Panc1 (cell line): ENCODE results near the gene FGG. TPM values are rescaled to one million over a fixed set of nuclear protein-coding genes. Genes with fewer than 3 reads are reported as not detected.

Source experiments
- ATAC-seq: fragments of 200-7000 bp; cut with Tn5 transposase; 2 replicates; pipeline ENCODE4 v1.9.1; 2020; ENCODE audit warnings: mild to moderate bottlenecking, moderate library complexity
- BruUV-seq: library from RNA; stranded (reverse); fragments of 400-500 nt; replicated peaks from 2 replicates; lab custom pipeline; 2021; lab: Mats Ljungman, UMichigan
- CTCF ChIA-PET: fragments of 300-600 bp; sonication (Branson Sonifier 250); formaldehyde crosslinking; loops from one replicate; lab custom pipeline; 2022; ENCODE audit warnings: antibody characterized with exemption; lab: Charles Lee
- POLR2A ChIA-PET: fragments of 300-600 bp; sonication (Branson Sonifier 250); formaldehyde crosslinking; loops from one replicate; lab custom pipeline; 2022; ENCODE audit warnings: antibody characterized with exemption; lab: Charles Lee
- DNase-seq: peaks from one replicate; pipeline ENCODE4 v3.0.0-alpha.2; 2010; ENCODE audit warnings: low read depth, low spot score
- H3K27ac ChIP-seq: 2 replicates; pipeline ENCODE4 v1.5.1; 2011; ENCODE audit warnings: mild to moderate bottlenecking, low read length, inconsistent platforms
- H3K27me3 ChIP-seq: fragments of 200-500 bp; sonication (Bioruptor generic); 2 replicates; pipeline ENCODE4 v1.6.0; 2014; ENCODE audit warnings: low read length, inconsistent platforms; ENCODE audit not compliant: control insufficient read depth, insufficient read depth
- H3K36me3 ChIP-seq: fragments of 200-500 bp; sonication (Bioruptor generic); 2 replicates; pipeline ENCODE4 v1.5.1; 2014; ENCODE audit warnings: inconsistent platforms, mild to moderate bottlenecking, low read length, moderate library complexity; ENCODE audit not compliant: control insufficient read depth, insufficient read depth
- H3K4me1 ChIP-seq: 2 replicates; pipeline ENCODE4 v1.5.1; 2011; ENCODE audit warnings: inconsistent platforms, mild to moderate bottlenecking, low read length, moderate library complexity; ENCODE audit not compliant: control insufficient read depth, insufficient read depth
- H3K4me3 ChIP-seq, 2 experiments: 2 replicates each; pipeline ENCODE4 v1.5.1; 2011 to 2012; ENCODE audit warnings: low read depth in 2 of 2, low read length in 2 of 2, mild to moderate bottlenecking in 2 of 2, inconsistent platforms in 1 of 2, moderate library complexity in 1 of 2
- H3K9me3 ChIP-seq: fragments of 200-500 bp; sonication (Bioruptor generic); 2 replicates; pipeline ENCODE4 v1.5.1; 2014; ENCODE audit warnings: low read depth, mild to moderate bottlenecking, inconsistent platforms, low read length, moderate library complexity; ENCODE audit not compliant: control insufficient read depth, insufficient read depth
- POLR2AphosphoS5 ChIP-seq: IDR thresholded peaks from 2 replicates; pipeline ENCODE4 v1.6.1; 2012; ENCODE audit warnings: mild to moderate bottlenecking, low read depth, low read length, moderate library complexity
- SIN3A ChIP-seq: IDR thresholded peaks from 2 replicates; pipeline ENCODE4 v1.6.1; 2012; ENCODE audit warnings: low read depth, mild to moderate bottlenecking, low read length, moderate library complexity, borderline replicate concordance; ENCODE audit not compliant: insufficient read depth
- TCF7L2 ChIP-seq: IDR thresholded peaks from 2 replicates; pipeline ENCODE4 v1.6.1; 2011; ENCODE audit warnings: mild to moderate bottlenecking, low read depth, low read length, inconsistent platforms
- in situ Hi-C: cut with HindIII; loops from 2 replicates; pipeline ENCODE4 v1.10.0; 2016; ENCODE audit warnings: low sequenced_read_pairs, low pct_unique_long_range_greater_than_20kb
- intact Hi-C: fragments of 100-400 bp; cut with micrococcal nuclease; formaldehyde crosslinking; loops from one replicate; pipeline ENCODE4 v1.10.0; 2022; ENCODE audit not compliant: unreplicated experiment
- total RNA-seq: library from RNA; stranded (reverse); gene quantifications from one replicate; pipeline ENCODE4 v1.2.1, GENCODE V29; 2021; ENCODE audit not compliant: unreplicated experiment
- TF ChIP-seq, protein P1 (sequence below): fragments of 450-650 bp; IDR thresholded peaks from 2 replicates; pipeline ENCODE4 v1.5.1; 2017; ENCODE audit warnings: mild to moderate bottlenecking
- TF ChIP-seq, protein P2 (sequence below), 2 experiments: IDR thresholded peaks; 2 replicates each; pipeline ENCODE4 v1.6.1; 2011 to 2012; ENCODE audit warnings: low read depth in 2 of 2, control low read depth in 1 of 2, low read length in 1 of 2, mild to moderate bottlenecking in 1 of 2, moderate library complexity in 1 of 2; ENCODE audit not compliant: insufficient read depth in 1 of 2

The FGG gene
- total RNA-seq, 1 experiment from 2014 or later: 1.8 TPM

DNA sequence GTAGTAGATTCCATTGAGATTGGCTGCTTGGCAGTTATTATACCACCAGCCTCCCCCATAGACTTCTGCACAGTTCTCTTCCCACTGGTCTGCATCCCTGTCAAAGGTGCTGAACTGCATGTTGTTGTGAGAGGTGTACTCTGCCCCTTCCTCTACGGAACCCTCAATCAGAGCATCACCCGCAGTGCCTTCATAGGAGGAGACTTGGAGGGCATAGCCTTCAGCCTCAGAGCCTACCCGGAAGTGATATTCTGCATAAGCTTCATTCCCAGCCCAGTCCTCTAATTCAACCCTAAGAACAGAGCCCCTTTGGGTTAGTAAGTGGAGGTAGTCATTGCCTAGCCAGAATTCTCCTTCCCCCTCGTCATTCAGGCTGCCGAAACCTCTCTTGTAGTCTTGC lies 28.2 kb downstream of the FGG start:
- H3K9me3 ChIP-seq: no peaks in the 10 kb centered on the region
- H3K4me1 ChIP-seq: no peaks in the 10 kb centered on the region
- in situ Hi-C loops (no loop called here), intact Hi-C loops (no loop called here)
- TF ChIP-seq TCF7L2: no peak
- TF ChIP-seq, protein P1, sequence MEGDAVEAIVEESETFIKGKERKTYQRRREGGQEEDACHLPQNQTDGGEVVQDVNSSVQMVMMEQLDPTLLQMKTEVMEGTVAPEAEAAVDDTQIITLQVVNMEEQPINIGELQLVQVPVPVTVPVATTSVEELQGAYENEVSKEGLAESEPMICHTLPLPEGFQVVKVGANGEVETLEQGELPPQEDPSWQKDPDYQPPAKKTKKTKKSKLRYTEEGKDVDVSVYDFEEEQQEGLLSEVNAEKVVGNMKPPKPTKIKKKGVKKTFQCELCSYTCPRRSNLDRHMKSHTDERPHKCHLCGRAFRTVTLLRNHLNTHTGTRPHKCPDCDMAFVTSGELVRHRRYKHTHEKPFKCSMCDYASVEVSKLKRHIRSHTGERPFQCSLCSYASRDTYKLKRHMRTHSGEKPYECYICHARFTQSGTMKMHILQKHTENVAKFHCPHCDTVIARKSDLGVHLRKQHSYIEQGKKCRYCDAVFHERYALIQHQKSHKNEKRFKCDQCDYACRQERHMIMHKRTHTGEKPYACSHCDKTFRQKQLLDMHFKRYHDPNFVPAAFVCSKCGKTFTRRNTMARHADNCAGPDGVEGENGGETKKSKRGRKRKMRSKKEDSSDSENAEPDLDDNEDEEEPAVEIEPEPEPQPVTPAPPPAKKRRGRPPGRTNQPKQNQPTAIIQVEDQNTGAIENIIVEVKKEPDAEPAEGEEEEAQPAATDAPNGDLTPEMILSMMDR: no peak
- no peak for TF ChIP-seq SIN3A
- TF ChIP-seq, protein P2, sequence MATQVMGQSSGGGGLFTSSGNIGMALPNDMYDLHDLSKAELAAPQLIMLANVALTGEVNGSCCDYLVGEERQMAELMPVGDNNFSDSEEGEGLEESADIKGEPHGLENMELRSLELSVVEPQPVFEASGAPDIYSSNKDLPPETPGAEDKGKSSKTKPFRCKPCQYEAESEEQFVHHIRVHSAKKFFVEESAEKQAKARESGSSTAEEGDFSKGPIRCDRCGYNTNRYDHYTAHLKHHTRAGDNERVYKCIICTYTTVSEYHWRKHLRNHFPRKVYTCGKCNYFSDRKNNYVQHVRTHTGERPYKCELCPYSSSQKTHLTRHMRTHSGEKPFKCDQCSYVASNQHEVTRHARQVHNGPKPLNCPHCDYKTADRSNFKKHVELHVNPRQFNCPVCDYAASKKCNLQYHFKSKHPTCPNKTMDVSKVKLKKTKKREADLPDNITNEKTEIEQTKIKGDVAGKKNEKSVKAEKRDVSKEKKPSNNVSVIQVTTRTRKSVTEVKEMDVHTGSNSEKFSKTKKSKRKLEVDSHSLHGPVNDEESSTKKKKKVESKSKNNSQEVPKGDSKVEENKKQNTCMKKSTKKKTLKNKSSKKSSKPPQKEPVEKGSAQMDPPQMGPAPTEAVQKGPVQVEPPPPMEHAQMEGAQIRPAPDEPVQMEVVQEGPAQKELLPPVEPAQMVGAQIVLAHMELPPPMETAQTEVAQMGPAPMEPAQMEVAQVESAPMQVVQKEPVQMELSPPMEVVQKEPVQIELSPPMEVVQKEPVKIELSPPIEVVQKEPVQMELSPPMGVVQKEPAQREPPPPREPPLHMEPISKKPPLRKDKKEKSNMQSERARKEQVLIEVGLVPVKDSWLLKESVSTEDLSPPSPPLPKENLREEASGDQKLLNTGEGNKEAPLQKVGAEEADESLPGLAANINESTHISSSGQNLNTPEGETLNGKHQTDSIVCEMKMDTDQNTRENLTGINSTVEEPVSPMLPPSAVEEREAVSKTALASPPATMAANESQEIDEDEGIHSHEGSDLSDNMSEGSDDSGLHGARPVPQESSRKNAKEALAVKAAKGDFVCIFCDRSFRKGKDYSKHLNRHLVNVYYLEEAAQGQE (IDR thresholded peaks at IDR 0.05; ENCODE audit: insufficient read depth in 1 of 2, low read depth in 2 of 2, low read length in 1 of 2): no peak
- no peak for TF ChIP-seq POLR2AphosphoS5
- no peaks in the 10 kb centered on the region for H3K27me3 ChIP-seq
- no peak overlapping the region for H3K4me3 ChIP-seq
- no TSS peak for BruUV-seq
- ATAC-seq (no peak), DNase-seq (no peak)
- CTCF ChIA-PET: no interaction called here
- H3K27ac ChIP-seq: no peak overlapping the region
- no peaks in the 10 kb centered on the region for H3K36me3 ChIP-seq
- POLR2A ChIA-PET: no interaction called here

DNA sequence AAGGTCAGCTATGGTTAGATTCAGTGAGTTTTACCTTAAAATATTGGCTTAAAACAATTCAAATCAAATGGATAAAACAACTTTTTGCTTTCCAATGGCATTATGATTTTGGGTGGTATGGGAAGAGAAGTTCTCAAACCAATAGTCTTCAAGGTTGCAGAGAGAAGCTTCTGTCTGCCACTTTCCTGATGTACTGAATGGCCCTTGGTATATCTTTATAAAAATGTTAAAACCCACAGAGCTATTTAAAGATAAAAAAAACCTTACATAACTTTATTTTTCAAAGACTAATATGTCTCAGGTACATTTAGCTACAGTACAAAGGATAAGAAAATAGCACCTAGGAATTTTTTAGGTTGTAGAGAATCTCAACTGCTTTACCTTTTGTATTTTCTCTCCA lies 28.8 kb downstream of the FGG start:
- in situ Hi-C loops (no loop called here), intact Hi-C loops (no loop called here)
- BruUV-seq: no TSS peak
- H3K36me3 ChIP-seq: no peaks in the 10 kb centered on the region
- H3K4me1 ChIP-seq: no peaks in the 10 kb centered on the region
- CTCF ChIA-PET: no interaction called here
- no peak for ATAC-seq
- TF ChIP-seq POLR2AphosphoS5: no peak
- TF ChIP-seq SIN3A: no peak
- no peak for TF ChIP-seq TCF7L2
- TF ChIP-seq, protein P1: no peak
- TF ChIP-seq, protein P2 (IDR thresholded peaks at IDR 0.05; ENCODE audit: insufficient read depth in 1 of 2, low read depth in 2 of 2, low read length in 1 of 2): no peak
- no peak overlapping the region for H3K27ac ChIP-seq
- no peak overlapping the region for H3K4me3 ChIP-seq
- DNase-seq: no peak
- H3K27me3 ChIP-seq: no peaks in the 10 kb centered on the region
- H3K9me3 ChIP-seq: no peaks in the 10 kb centered on the region
- POLR2A ChIA-PET: no interaction called here
